GM19043 (cell line): Measurements from ENCODE around the gene UBC.

Source experiments
- ATAC-seq: cut with Tn5 transposase; IDR thresholded peaks from one replicate; pipeline ENCODE4 v1.9.1; 2021; ENCODE audit warnings: low read depth; ENCODE audit not compliant: unreplicated experiment

Gene UBC

DNA sequence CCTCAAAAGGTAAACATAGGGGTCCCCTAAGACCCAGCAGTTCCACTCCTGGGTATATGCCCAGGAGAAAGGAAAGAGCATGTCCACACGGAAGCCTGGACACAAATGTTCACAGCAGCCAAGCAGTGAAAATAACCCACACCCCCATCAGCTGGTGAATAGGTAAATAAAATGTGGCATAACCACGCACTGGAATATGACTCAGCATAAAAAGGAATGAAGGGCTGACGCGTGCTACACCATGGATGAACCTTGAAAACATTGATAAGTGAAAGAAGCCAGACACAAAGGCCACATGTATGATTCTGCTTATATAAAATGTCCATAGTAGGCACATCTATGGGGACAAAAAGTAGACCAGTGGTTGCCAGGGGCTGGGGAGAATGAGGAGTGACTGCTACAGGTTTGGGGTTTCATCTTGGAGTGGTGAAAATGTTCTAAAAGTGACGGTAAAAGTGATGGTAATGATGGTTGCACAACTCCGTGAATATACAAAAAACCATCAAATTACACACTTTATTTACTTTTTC lies 47.0 kb downstream of the UBC start:
- ATAC-seq, result no peak

DNA sequence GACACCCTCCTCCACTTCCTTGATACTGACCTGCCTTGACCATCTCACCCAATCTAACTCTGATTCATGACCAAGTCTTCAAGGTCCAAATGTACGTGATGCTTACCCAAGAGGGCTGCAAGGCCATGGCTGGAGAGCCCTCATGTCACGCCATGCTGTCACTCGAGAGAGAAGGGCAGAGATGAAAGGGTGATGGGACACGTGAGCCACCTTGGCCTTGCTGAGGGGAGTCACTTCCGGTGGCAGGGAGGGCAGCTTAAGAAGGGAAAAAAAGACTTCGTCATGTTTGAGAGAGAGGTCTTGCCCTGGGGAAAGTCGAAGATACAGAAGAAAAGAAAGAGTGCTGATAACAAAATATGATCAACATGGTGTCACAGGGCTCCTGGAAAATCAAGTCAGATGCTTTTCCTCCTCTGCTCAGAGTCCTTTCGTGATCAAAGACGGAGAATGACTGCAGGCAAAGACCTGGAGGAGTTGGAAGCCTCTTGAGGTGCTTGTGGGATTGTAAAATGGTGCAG lies 47.5 kb downstream of the UBC start:
- no peak for ATAC-seq

DNA sequence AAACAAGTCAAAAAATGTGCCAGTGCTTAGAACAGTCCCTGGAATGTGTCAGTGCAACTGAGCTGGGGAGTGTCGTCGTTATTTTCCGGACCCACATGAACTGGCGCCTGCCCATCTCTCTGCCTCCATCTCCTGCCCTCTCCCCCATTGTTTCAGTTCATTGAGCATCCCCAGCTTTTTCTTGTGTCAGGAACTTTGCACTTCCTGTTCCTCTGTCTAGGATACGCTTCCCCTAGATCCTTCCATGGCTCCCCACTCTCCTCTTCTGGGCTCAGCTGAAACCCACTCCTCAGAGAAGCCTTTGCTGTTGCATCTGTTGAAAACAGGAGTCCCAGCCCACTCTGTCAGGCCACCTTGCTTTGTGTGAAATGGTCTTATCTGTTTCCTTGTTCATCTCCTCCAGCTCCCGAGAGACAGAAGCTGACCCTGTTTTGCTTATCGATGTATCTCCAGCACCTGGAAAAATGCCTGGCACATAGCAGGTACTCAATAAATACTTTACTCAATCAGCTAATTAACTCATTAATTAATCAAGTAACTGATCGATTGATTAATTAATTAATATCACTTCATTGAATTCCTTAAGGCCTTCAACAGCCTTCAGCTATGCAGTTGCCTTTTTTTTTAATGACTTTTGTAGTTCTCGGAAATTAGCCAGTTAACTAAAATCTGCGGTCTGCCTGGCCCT lies 48.1 kb downstream of the UBC start:
- ATAC-seq, result no peak

DNA sequence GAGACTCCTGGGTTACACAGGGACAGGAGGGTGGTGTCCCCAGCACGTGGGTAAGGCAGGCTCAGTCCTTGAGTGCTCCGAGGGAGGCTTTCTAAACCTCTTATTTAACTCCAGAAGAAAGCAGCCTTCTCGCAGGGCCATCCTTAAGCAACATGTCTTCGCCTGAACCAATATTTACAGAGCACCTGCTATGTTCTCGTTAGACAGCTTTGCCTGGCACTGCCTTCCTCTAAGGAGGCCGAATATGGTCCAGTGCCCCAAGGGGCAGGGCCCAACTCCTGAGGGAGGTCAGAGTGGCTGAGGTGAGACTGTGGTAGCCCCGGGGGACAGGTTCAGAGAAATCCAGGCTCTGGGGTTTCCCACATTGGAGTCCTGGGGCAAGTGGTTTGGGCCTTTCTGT lies 48.7 kb downstream of the UBC start:
- ATAC-seq, result no peak

DNA sequence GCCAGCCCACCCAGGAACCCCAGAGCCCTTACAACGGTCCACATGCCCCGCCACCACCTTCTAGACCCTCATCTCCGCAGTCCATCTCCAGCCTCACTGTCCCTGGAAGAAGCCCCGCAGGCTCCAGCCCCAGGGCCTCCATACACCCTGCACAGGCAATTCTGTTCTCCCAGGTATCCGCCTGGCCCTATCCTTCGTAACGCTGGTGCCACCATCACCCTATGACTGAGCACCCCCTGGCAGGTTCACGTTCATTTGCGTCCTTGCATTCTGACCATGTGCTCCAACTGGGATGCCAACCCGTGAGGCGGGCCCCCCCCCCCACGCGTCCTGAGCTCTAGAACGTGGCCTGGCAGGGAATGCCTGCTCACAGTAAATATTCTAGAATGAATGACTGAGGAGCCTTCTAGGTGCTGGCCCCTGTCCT lies 50.1 kb downstream of the UBC start:
- ATAC-seq, result no peak

DNA sequence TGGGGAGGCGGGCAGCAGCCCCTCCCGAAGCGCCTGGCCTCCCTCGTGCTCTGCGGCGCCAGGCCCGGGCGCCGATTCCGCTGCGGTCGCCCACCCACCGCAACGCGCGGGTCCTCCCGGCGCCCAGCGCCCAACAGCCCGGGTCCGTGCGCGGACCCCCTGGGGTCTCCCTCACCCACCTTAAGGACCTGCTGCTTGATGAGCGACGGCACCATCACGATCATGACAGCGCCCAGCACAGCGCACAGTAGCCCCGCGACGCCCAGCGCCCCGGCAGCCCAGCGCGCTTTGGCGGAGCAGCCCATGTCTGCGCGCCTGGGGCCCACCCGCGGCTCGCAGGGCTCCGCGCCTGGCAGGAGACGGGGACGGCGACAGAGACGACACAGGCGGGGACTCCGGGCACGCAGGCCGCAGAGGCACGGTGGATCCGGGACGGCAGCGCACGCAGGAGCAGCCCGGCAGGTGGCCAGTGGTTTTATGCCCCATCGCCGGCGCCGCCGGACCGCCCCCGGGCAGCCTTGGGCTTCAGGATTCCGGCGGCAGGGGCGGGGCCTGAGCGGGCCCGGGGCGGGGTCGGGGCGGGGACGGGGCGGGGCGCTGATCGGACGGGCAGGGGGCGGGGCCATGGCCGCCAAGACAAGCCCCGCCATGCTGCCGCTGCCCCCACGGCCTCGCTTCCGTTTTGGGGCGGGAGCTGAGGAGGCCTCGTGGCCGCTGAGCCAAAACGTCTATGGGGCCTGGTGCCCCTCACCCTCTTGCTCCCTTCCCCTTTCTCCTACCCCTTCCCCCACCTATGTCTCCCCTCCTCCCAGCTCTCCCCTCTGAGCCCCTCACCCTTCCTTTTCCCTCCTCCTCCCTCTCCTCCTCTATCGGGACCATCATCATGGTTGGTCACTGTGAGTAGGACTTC lies 50.8 kb downstream of the UBC start, which contains the start of gene SCARB1:
Gene SCARB1 (minus strand): TSS at position 449 of the 910 bp plus-strand sequence. CDS start 144 bp downstream, at position 305.
- ATAC-seq, result peak; percentile 65

DNA sequence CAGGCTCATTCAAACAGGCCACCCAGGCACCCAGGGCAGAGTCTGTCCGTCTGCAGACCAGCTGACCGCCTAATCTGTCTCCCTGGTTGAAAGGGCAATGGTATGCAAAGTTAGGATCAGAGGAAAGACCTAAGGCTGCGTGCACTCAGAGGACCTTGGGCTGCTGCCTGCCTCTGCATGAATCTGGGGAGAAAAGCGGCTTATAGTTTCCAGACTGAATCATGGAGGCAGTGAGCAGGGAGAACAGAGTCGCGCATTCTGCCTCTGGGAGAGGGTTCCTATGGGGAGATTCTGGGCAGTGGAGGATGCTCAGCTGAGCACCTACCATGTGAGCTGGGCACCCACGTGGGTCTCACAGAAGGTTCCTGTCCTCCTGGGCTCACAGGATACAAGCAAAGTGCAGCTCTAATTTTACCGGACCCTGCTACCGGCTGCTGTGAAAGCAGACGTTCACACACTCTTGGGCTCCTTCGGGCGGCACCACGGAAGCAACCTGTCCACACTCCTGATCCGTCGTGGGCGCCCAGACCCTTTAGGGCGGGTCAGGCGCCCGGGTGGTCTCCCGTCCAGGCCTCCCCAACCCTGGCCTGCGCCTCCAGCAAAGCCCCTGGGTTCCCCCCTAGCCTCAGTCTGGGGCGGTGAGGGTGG lies 51.6 kb downstream of the UBC start:
- ATAC-seq, result peak; percentile 17

DNA sequence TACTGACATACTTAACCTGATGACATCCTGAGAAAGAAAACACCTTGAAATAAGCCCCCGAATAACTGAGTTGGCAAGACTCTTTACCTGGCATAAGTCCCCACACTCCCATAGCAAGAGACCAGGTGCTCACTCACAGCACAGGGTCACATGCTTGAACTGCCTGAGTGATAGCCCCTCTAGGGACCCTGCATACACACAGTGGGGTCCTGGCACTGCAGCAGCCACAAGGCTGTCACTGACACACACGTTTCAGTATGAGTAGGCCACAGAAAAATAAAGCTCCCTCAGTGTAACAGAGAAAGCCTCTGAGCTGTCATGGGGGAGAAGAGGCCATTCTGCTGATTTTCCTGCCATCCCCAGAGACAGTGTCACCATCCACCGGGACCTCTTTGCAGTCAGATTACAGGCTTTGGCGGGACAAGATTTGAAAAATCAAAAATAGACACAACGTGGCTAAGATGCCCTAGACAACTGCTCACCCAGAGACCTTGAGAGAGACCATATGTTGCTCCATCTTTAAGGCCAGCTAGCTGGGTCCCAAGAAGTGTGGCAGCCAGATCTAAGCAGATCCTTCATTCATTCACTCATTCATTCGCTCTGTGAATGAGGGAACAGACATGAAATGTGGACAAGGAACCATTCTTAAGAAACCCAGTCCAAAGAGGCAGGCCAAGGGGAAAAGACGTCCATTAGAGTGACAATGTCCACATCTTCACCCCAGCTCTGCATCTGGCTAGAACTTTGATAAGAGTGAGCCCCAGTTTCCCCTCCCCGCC lies 52.4 kb downstream of the UBC start:
- ATAC-seq, result no peak
